Activated CD4-positive, CD25-positive, alpha-beta regulatory T cell (primary cell): ENCODE measurements around the gene FAM135A.

Experiments
- DNase-seq, 4 experiments: peaks; one replicate each; lab custom pipeline; 2025; lab: John Stamatoyannopoulos, UW

The FAM135A gene

DNA sequence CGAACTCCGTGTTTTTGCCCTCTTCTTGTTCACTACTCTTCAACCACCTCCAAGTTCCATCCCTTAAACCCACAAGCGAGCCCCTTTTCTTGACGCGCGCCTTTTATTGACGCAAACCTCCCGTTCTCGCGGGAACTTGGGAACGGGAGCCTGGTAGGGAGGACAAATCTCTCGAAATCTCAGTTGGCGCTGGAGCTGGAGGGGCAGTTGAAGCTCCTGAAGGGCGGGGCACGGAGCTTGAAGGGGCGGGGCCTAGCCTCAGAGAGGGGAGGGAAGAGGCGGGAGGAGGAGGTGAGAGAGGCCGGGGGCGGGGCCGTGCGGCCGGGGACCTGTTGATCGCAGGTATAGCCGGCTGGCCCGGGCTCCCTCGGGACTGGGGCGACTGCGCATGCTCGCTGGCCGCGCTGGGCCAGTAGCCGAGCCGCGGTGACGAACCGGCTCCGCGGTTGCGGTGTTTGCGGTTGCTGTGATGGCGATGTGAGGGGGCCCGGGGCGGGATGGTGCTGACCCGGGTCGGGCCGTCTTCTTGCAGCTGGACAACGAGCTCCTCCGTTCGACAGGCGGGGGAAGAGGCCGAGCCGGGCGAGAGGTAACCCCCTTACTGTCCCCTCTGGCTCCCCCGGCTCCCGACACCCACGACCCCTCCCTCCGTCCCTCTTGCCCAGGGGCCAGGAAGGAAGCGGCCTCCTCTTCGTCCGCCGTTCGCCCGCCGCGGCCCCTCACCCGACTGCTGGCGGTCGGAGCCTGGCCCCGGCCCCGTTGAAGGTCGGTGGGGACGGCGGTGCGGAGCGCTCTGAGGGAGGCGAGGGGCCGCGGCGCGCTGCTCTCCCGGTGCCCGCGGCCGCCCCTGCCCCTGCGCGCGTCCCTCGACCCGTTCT is at the start of gene FAM135A:
FAM135A (plus strand) TSS at position 395 of the 878 bp plus-strand sequence. CDS start 14,835 bp downstream, outside the sequence.
- peak; percentile 85 to 95 (median 88) for DNase-seq

DNA sequence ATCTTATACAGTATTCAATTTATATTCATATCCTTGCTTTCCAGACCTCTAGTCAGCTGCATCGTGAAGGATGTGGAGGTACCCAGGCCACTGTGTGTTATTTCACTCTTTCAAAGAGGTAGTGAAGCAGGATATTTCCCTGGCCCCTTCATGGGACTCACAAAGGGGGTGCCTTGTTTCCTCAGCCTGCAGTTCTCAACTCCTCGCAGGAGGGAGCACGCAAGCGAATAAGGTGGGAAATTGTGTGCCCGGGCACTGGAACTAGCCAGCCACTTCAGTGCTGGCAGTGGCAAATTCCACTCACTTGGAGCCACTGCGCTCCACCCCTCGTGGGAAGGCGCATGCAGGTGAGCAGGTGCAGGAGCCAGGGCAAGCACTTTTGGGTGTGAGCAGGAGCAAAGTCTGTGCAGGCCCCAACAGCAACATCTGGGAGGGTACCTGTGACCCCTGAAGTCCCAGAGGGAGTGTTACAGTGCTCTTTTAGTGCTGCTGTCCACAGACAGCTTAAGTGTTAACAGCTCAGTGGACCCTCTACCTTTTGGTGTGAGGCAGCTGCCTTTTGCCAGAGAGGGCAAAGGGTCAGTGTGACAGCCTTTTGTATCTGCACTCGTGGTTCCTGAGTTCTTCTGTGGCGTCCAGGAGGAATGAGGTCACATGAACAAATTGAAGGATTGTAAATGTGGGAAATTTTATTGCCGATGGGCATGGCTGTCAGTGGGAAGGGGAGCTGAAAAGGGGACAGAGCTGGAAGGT is 49.4 kb upstream of the FAM135A start:
- no peak for DNase-seq

DNA sequence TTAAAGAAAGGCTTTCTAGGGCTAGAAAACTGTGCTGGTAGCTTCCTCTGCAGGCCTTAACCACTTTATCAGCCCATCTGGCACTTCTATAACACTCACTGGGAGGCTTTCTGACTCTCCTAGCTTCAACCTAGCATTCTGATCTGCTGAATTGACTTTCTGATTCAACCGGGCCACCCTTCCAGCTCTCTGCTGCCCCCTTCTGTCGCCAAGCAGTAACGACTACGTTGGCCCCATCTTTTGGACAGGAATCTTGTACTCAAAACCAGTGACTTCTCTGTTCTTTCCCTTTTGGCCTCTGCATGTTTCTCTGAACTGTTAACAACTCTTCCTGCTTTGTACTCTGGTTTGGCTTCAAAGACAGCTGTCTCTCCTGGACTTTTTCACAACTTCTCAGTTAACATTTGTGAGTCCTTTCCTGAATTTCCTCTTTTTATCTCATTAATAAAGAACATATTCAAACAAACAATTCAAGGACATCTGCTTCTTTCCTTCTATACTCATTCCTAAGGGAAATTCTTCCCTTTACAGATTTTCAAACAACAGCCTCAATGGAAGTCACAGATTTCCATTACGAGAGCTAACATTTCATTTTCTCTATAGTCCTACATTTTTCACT is 43.9 kb upstream of the FAM135A start:
- DNase-seq = peak; percentile 2 to 32 (median 12)

DNA sequence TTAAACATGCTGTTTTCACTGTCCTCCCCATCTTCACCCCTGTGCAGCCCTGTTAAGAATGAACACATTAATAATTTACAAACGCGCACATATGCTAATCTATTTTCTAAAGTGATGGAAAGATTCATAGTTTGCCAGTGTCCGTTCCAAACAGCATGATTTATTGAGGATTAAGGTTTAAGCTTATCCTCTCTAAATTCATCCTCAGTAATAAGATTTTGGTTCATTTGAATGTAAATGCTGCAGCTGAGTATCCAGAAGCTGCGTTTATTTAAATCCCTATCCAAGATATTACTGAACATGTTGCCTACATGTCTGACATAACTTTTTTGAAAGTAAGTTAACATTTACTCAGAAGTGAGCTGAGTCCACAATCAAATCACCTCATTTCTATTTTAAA is 42.8 kb upstream of the FAM135A start:
- DNase-seq = no peak

DNA sequence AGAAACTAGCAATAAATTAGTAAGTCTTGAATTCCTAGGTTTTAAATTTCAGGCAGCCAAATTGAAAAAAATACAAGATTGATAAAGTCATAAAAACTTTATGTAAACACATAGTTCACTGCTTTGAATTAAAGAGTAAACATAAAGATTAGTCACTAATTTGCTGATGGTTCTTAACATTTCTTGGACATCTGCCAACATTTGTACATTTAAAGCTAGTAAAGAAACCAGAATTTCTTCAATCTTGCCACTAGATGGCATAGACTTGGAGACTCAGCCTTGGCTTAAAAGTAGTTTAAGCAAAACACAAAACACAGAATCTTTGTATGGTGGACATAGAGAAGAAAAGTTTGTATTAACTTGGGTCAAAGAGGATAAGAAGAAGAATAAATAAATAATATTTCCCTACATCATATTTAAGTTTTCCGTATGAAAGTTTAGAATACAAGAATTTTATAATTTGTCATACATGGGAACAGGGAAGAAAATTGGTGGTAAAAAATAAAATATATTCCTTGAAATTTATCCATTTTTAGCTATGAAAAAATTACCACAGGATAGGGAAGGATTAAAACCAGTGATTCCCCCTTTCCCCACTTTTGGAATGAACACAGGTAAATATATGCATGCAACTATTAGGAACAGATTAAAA is 41.7 kb upstream of the FAM135A start:
- DNase-seq = no peak

DNA sequence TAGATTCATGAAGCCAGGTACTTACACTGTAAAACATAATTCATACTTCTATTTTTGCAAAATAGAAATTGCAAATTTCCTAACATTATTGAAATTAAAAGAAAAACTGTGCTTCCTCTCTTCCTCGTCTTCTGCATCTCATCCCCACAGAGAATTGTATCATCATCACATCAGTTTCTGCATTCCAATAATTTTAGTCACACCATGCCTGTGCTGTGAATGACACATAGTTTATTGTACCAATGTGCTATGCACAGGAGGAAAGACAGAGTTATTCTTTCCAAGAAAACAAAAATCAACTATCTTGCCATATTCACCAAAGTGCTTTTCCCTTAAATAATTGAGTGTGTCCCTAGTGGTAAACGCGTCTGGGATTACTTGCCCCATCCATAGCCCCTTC is 38.1 kb upstream of the FAM135A start:
- no peak for DNase-seq

DNA sequence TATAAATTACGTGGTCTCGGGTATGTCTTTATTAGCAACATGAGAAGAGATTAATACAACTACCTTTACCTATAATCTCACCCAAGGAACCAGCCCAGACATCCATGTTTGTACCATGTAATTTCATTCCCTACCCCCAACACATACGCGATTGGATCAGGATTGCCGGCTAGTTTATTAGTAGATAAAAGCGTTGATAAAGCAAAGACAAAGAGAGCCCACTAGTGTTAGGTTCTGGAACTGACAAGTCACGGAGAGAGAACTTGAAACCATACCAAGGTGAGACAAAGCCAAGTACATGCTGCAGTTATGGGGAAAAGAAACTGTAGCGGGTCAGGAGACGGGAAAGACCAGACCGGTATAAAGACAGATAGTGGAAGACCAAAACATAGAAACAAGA is 37.4 kb upstream of the FAM135A start:
- DNase-seq = no peak

DNA sequence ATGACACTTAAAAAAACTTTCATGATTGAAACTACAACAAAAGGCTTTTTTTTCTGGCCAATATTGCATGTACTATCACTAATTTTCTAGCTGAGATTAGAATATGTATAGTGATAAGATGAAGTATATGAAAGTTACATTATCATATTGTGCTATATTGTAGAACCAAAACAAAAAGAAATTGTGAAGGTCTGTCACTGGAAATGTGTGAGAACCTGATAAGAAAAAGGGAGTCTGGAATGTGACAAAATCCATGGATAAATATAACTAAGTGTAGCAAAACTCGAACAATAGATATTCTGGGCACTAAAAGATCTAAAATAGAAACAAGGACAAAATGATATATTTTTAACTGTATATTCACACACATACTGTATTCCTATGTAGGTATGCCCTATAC is 36.7 kb upstream of the FAM135A start:
- DNase-seq = no peak

DNA sequence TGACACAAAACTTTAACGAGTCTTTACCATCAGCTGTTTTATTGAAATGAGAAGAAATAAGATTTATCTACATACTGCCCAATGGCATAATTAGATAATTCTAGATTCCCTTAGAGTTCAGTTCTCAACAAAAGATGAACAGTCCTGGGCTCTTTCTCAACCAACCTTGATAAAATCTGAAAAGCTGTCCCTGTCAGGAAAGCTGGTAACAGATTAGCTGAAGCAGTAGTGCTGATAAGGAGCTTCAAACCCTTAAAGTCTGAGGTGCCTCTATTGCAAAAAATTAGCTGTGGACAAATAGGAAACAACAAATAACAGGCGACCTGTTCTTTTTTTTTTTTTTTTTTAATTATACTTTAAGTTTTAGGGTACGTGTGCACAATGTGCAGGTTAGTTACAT is 35.9 kb upstream of the FAM135A start:
- DNase-seq = no peak

DNA sequence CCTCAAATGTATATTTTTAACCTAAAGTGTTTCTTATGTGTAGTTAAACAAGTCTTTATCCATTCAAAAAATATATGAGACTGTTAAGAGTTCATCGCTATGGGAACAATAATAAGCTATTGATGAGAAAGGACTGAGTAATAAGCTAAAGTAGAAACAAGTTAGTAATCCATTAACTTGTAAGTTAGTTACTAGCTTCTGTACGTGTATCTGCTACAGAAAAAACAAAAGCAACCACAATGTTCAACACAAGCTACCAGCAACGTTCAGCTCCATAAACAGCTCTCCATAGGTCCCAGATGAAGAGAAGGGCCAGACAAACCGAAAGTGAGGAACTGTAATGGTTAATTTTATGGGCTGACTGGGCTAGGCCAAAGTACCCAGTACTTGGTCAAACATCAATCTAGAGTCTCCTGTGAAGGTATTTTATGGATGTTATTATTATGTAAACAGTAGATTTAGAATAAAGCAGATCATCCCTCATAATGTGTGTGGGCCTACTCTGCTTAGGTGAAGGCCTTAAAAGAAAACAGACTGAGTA is 33.8 kb upstream of the FAM135A start:
- DNase-seq = no peak

DNA sequence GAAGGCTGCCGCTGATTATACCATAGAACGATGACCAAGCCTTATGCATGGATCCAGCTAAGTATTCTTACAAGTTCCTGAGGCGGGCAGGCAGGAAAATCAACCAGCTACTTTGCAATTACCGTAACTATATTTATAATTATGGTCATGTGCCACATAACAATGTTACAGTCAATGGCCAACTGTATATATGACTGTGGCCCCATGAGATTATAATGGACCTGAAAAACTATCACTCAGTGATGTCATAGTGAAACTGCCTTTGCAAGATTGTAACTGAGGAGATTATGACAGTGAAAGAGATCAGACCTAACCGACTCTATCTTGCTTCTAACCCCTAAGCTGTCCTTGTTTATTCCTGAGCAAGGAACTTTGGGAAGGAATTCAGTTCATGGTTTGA is 33.1 kb upstream of the FAM135A start:
- no peak for DNase-seq

DNA sequence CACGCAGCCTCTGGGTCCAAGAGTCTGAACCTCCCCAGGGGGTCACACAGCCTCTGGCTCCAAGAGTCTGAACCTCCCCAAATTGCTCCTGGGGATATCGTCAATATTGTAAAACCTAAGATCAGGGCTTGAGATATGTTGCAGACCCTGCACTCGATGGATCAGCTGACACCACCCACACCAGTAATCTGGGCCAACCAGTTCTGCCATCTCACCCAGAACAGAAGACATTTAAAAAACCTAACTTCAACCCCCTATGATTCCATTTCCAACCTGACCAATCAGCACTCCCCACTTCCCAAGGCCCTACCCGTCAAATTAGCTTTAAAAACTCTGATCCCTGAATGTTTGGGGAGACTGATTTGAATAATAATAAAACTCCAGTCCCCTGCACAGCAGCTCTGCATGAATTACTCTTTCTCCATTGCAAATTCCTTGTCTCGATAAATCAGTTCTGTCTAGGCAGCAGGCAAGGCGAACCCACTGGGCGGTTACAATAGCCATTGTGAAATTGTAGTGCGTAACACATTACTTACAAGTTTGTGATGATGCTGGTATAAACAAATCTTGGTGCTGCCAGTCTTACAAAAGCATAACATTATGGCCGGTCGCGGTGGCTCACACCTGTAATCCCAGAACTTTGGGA is 32.4 kb upstream of the FAM135A start:
- DNase-seq = no peak

DNA sequence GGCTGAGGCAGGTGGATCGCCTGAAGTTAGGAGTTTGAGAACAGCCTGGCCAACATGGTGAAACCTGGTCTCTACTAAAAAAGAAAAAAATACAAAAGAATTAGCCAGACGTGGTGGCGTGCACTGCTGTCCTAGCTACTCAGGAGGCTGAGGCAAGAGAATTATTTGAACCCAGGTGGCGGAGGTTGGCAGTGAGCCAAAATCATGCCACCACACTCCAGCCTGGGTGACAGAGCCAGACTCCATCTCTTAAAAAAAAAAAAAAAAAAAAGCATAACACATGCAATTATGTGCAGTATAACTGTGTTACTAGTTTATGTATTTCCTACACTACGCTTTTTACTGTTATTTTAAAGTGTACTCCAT is 31.9 kb upstream of the FAM135A start:
- DNase-seq = no peak

DNA sequence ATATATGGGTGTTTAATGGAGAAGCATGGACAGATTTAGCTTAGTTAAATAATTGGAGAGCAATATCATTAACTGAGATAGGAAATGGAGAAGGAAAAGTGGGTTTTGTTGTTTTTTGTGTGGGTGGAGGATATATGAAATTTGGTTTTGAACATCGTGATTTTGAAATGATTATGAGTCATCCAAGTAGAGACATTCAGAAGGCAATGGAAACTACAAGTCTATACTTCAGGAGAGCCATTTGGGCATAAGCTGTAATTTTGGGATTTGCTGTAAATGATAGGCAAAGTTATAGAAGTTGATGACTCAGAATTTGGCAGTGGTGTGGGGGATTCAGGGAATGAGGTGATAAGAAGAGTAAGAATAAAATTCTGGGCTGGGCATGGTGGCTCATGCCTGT is 27.4 kb upstream of the FAM135A start:
- DNase-seq = no peak

DNA sequence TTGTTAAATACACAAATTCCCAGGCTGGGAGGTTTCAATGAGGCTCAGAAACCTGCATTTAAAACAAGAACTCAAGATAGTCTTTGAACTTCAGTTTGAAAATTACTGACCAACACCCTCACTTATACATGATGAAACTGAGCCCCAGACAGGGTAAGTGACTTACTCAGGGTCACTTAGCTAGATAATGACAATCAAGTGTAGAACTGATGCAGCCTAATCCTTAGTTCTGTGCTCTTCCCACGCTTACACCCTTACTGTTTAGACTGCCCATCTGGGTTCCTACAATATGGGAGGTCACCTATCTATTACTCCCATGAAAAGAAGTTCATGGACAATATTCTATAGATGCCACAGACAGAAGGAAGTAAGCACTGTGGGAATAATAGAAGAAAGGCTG is 24.5 kb upstream of the FAM135A start:
- no peak for DNase-seq

DNA sequence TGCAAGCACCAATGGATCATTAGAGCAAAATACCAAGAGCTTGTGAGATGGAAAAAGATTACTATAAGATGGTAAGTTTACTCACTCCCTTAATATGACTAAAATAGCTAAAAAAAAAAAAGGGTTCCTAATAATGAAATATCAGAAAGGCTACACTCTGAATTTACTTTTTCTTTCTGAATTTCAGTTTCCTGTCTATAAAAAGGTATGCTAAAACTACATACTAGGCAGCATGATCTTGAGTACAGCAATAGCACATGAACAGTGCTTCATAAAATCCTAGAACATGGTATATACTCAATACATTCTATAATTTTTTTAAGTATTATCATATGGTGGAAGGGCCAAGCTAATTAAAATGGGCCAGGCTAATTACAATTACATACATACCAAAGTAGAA is 24.0 kb upstream of the FAM135A start:
- no peak for DNase-seq

DNA sequence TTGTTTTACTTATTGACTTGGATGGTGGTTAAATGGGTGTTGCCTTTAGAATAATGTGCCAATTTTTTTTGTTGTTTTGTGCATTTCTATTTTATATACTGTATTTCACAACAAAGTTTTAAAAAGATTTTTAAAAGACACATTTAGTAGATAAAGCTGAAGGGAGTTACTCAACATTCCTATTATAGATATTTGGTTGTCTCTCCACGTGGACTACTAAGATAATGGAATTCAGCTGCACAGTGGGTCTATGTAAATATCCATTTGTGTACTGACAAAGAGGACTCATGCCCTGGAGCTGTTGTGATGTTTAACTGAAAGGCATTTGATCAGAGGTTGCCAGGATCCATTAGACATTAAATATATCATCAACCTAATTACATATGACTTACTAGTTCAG is 23.2 kb upstream of the FAM135A start:
- DNase-seq = no peak

DNA sequence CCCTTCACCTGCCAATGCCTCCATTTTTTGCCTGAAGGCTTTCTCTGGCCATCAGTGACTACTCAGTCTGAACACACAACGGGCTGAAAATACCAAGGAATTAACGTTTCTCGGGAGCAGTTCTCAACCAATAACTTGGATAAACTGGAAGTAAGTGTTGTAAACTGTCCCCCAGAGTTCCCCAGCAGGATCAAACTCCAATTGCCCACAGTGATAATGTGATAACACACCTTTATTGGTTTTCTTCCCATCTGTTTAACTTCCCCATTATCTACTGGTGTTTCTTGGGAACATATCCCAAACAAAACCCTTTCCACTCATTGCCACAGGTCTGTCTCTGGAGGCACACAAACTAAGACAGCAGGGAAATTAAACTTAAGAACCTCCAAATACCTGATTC is 21.8 kb upstream of the FAM135A start:
- DNase-seq = no peak

DNA sequence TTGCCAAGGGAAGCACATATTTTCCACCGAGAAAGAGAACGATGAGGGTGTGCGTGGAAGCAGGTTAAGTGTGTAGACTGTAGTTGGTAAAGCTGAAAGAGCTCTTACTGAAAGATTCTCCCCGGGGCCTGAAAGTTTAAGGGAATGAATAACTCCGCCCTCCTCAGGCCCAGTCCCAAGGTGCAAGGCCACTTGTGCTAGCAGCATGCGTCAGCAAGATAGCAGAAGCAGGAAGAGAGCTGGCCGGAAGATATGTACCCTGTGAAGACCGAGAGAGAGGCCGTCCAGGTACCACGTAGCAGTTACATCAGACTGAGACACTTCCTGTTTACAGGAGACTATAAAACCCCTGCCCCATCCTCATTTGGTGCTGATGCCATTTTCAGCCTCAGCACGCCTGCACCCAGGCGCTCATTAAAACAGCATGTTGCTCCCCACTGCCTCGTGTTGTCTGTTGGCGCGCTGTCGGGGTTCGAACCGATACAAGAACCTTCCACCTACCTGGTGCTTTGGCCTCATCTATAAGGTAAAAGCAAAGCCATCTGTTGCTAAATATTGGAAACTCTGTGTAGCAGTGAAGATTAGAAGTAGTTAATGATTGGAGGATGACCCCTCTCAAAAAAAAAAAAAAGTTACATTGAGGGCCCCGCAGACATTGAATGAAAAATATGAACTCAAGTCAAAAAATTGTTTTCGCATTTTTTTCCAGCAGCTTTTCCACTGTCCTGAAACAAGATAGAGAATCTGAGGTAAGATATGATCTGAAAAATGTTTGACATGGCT is 18.6 kb upstream of the FAM135A start:
- DNase-seq = no peak

DNA sequence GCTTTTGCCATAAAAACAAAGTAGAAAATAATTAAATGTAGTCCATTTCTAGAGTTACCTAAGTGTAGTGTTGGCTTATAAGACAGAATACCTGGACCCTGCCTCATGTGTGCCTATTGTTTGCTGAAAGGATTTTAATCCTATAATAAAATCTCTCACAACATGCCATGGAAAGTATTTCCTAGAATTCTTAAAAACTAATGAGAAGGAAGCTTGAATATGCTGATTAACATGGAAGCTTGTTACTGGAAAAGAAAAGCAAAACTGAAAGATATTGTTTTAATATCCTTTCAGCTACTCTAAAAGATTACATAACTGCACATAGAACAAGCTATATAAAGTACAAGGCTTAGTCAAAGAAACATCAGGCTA is 18.0 kb upstream of the FAM135A start:
- no peak for DNase-seq

DNA sequence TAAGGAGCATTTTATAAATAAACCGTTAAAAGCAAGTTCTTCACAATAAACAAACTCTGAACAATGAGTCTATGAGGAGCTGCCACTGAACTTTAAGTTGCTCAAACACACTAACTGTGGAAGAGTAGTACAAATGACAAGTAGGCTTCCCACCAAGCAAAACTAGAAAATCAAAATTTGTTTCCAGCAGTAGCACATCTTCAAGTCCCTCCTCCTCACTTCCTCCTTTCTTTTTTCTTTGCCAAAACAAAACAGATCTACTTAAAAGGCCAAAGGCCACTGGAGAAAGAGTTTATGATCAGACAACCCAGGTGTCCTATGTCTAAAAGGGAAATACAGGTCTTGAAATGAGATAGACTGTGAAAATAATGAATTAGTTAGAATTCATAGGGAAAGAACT is 17.1 kb upstream of the FAM135A start:
- DNase-seq = no peak
